Activated gamma-delta T cell treated with anti-CD3 and anti-CD28 coated beads, Interleukin-2, amount 50 U/mL, for 16 hours (primary cell): ENCODE results near the gene VPS35L.
"Not testable (repeated sequence)": the region's sequence is repeated elsewhere in the genome, so short reads cannot be mapped to it uniquely, and the experiment has no call there.

Experiments
- DNase-seq: peaks from one replicate; pipeline ENCODE4 v3.0.0-alpha.2; 2020; ENCODE audit warnings: low read depth

Gene VPS35L

GRCh38 chr16:19654147-19654546, 98.6 kb downstream of the VPS35L start:
- DNase-seq: no peak

GRCh38 chr16:19655242-19655777, 99.8 kb downstream of the VPS35L start:
- DNase-seq: no peak

DNA sequence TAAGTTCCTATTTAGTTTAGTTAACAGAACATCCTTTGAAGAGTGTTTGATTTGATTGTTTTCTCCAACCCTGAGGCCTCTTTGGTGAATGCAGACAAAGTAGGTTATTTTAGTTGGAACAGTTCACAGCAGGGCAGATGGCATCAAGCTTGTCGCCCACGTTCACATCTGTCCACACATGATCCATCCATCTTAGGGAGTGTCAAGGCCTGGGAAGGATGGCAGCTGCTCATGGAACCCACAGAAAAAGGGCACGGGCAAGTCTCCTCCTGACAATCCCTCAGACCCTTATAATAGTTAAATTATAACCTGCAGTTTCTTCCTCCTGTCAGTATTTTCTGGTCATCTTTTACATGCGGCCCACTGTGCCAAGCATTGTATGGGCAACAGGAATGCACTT, 102.3 kb downstream of the VPS35L start:
- DNase-seq: no peak

- DNase-seq: no peak
Observed at GRCh38 chr16:19659554-19659953, 104.1 kb downstream of the VPS35L start.

DNA sequence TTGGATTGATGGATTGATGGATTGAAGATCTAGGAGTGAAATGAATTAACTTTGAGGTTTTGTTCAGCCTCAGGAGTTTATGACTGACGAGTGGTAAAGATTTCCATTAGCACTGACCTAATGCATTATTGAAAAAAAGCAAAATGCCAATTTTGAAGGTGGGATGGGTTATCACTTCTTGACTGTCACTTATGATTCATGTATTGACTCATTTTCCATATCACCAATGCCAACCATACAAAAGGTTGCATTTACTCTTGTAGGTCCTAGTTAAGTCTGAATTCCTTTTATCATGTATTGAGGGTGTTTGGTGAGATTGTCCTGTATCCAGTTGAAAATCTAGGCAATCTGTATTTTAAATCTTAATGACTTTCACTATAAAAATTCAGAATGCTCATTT, 104.9 kb downstream of the VPS35L start:
- DNase-seq: no peak

GRCh38 chr16:19662351-19662750, 106.8 kb downstream of the VPS35L start:
- DNase-seq: no peak

- DNase-seq: no peak
Observed at GRCh38 chr16:19664166-19664565, 108.7 kb downstream of the VPS35L start.

- DNase-seq: not testable (repeated sequence)
Observed at GRCh38 chr16:19665313-19665712, 109.8 kb downstream of the VPS35L start.

- DNase-seq: no peak
Observed at GRCh38 chr16:19666477-19666876, 111.0 kb downstream of the VPS35L start.

GRCh38 chr16:19672378-19672777, 116.9 kb downstream of the VPS35L start:
- DNase-seq: no peak

DNA sequence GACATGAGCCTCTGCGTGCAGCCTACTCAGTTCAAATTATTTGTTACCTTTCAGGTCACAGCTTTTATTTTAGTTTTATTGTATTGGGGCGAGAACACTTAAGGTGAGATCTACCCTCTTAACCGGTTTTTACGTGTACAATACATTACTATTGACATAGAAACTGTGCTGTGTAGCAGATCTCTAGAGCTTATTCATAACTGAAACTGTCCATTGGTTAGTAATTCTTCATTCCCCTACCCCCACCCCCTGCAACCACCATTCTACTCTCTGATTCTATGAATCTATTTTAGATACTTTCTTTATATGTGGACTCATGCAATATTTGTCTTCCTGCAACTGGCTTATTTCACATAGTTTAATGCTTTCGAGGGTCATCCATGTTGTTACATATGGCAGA, 119.0 kb downstream of the VPS35L start:
- DNase-seq: no peak

GRCh38 chr16:19677402-19677801, 121.9 kb downstream of the VPS35L start:
- no peak for DNase-seq

DNA sequence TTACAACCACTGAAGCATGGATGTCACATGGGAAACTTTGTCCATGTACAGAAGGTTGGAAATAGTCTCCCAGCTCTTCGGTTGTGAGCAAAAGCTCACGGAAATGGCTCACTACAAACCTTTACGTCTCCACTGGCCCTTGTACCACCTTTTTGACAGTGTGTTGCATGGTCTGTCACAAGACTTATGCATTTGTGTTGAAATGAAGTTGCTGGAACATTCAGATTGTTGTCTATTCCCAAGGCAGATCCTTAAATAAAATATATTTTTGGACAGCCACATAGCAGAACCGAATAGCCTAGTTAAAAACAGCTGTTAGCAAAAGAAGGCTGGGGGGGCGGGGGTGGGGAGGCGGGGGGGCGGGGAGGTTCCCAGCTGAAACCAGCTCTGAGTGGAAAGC, 123.3 kb downstream of the VPS35L start:
- DNase-seq: no peak

DNA sequence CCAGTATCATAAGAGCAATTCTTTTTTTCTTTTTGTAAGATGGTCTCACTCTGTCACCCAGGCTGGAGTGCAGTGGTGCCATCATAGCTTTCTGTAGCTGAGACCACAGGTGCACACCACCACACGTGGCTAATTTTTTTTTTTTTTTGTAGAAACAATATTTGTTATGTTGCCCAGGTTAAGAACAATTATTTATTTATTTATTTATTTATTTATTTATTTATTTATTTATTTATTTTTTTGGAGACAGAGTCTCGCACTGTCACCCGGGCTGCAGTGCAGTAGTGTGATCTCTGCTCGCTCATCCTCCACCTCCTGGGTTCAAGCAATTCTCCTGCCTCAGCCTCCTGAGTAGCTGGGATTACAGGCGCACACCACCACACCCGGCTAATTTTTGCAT, 123.8 kb downstream of the VPS35L start:
- DNase-seq: not testable (repeated sequence)

- no peak for DNase-seq
Observed at GRCh38 chr16:19680881-19681340, 125.4 kb downstream of the VPS35L start.

- DNase-seq: no peak
Observed at GRCh38 chr16:19681637-19682036, 126.1 kb downstream of the VPS35L start.

DNA sequence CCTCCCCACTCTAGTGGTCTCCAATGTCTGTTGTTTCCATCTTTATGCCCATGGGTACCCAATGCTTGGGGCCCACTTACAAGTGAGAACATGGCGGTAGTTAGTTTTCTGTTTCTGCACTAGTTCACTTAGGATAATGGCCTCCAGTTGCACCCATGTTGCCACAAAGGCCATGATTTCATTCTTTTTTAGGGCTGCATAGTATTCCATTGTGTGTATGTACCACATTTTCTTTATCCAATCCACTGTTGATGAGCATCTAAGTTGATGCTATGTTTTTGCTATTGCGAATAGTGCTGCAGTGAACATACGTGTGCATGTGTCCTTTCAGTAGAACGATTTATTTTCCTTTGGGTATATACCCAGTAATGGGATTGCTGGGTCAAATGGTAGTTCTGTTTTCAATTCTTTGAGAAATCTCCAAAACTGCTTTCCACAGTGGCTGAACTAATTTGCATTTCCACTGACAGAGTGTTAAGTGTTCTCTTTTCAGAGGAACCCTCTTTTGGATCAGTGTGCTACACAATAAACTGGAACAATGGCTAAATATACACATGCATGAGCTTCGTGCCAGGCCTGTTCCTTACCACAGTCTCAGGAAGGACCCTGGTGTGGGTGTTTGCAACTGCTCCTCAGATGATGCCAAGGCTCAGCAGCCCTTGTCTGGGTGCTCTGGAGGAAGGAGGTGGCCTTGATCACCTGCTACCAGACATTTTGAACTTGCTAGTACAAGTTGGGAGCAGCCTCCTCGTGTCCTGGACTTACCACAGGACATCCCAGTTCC, 128.1 kb downstream of the VPS35L start:
- no peak for DNase-seq

DNA sequence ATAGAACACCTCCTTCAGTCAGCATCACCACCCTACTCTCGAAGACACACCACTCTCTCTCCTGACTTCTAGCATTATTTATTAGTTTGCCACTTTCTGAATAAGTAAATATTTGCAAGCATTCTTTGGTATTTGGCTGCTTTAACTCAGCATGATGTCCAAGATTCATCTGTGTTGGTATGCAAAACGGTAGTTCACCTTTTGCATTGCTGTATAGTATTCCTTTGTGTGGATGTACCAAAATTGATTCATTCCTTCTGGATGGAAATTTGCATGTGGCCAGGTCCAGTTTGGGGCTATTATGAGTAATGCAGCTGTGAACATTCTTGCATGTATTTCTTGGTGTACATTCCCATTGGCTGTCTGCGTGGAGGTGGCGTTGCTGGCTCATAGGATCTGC, 129.7 kb downstream of the VPS35L start:
- no peak for DNase-seq

DNA sequence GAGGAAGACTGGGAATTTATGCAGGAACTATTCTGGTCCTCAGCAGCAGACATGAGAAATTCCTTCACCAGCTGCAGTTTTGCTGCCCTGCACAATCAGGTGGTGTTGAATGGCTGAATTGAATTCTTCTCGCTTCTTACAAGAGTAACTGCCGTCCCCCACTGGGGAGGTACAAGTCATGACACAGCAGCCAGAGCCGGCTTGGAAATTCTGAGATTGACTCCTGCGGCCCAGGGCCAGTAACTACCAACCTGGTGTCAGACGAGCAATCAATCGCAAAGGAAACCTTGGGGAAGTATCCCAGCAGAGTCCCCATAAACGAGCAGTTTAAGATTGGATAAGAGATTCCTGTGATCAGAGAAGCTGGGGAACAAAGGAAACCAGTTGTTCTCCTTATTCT, 131.8 kb downstream of the VPS35L start:
- DNase-seq: no peak

GRCh38 chr16:19688396-19689024, 133.0 kb downstream of the VPS35L start:
- no peak for DNase-seq

DNA sequence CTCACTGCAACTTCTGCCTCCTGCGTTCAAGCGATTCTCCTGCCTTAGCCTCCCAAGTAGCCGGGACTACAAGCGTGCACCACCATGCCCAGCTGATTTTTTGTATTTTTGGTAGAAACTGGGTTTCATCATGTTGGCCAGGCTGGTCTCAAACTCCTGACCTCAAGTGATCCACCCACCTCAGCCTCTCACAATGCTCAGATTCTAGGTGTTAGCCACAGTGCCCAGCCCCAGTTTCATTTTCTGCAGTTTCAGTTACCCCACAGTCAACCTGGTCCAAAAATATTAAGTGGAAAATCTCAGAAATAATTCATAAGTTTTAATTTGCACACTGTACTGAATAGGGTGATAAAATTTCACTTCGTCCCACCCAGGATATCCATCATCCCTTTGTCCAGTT, 133.8 kb downstream of the VPS35L start:
- no peak for DNase-seq

- no peak for DNase-seq
Observed at GRCh38 chr16:19690196-19690595, 134.7 kb downstream of the VPS35L start.

GRCh38 chr16:19691161-19691711, 135.7 kb downstream of the VPS35L start:
- no peak for DNase-seq
